ENCODE results near the gene PSMB7. TPM values are rescaled to one million over a fixed set of nuclear protein-coding genes. Genes with fewer than 3 reads are reported as not detected.

PSMB7 gene
- total and polyA plus RNA-seq, 2 donors (not counting 1 experiment from before 2014, with no cell fraction given) = 206 to 290 TPM

DNA sequence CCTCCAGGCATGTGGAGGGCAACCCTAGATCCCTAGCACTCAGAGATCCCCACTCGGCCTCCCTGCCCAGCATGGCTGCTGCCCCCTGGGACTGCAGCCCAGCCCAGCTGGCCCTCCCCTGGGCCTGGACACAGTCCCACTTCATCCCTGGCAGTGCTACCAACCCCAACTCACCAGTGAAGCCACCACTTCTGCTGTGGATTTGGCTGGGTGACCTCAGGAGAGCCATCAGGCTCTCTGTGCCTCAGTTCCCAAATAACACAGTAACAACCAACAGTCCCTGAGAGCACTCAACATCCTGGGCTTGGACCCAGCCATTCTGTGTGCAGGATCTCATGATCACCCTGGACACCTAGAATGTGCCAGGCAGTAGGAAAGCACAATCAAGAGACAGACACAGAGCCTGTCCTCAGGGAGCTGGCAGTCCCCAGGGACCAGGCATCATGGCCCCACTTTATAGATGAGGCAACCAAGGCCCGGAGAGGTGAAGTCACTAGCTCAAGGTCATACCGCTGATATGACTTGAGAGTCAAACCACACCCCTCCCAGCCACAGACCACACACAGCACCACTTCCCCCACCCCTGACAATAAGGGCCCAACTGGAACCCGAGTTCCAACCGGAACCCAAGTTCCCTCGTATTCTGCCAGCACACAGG is 4.7 kb upstream of the PSMB7 start:
- no peaks in the 10 kb centered on the region for H3K27me3 ChIP-seq (ENCODE audit: control insufficient read depth, insufficient read depth, low read length)
- no peaks in the 10 kb centered on the region for H3K4me1 ChIP-seq (ENCODE audit: control insufficient read depth, extremely low read depth, insufficient read depth, low read length)
- peak overlapping the region; percentile 62 for H2AFZ ChIP-seq (ENCODE audit: low read length)

DNA sequence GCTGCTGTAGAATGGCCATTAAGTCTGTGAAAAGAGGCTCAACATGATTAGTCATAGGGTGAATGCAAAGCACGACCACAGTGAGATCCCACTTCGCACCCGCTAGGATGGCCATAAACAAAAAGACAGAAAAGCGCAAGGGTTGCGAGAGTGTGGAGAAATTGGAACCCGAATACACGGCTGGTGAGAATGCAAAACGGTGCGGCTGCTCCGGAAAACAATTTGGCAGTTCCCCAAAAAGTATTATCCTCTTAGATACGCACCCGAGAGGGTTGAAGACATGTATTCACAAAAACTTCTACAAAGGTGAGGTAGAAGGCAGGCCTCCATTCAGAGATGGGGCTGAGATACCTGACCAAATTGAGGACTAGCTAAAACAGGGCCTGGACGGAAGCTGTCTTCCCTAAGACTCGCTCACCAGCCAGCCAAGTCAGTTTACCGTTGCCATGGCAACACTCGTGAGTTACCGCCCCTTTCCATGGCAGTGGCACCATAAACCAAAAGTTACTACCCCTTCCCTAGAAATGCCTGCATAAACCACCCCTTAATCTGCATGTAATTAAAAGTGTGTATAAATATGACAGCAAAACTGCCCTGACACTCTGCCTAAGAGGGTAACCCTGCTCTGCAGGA is 726 bp upstream of the PSMB7 start:
- peaks cover 20% of the 10 kb centered on the region for H3K79me2 ChIP-seq (ENCODE audit: control insufficient read depth, insufficient read depth, low read length)
- H2AFZ ChIP-seq (ENCODE audit: low read length) = peak overlapping the region; percentile 24
- no peak for TF ChIP-seq EZH2 (IDR thresholded peaks at IDR 0.05; ENCODE audit: low read length, missing control alignments)
- TF ChIP-seq, protein P1, sequence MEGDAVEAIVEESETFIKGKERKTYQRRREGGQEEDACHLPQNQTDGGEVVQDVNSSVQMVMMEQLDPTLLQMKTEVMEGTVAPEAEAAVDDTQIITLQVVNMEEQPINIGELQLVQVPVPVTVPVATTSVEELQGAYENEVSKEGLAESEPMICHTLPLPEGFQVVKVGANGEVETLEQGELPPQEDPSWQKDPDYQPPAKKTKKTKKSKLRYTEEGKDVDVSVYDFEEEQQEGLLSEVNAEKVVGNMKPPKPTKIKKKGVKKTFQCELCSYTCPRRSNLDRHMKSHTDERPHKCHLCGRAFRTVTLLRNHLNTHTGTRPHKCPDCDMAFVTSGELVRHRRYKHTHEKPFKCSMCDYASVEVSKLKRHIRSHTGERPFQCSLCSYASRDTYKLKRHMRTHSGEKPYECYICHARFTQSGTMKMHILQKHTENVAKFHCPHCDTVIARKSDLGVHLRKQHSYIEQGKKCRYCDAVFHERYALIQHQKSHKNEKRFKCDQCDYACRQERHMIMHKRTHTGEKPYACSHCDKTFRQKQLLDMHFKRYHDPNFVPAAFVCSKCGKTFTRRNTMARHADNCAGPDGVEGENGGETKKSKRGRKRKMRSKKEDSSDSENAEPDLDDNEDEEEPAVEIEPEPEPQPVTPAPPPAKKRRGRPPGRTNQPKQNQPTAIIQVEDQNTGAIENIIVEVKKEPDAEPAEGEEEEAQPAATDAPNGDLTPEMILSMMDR (conservative IDR thresholded peaks at IDR 0.05 in 1 of 2, IDR thresholded peaks at IDR 0.05 in 1 of 2; ENCODE audit: low read depth in 1 of 2, low read length in 2 of 2) = no peak
- H3K4me2 ChIP-seq (ENCODE audit: extremely low read depth, insufficient read depth, low read length) = no peak overlapping the region
- H3K36me3 ChIP-seq (ENCODE audit: control insufficient read depth, insufficient read depth, low read length) = no peaks in the 10 kb centered on the region
- no peak for DNase-seq (ENCODE audit: low read depth in 2 of 2)
- no peaks in the 10 kb centered on the region for H3K27me3 ChIP-seq (ENCODE audit: control insufficient read depth, insufficient read depth, low read length)
- H3K9ac ChIP-seq (ENCODE audit: insufficient read depth, low read length) = no peak overlapping the region
- H3K27ac ChIP-seq (ENCODE audit: insufficient read depth, low read length) = no peak overlapping the region
- peaks cover 18% of the 10 kb centered on the region for H3K4me1 ChIP-seq (ENCODE audit: control insufficient read depth, extremely low read depth, insufficient read depth, low read length)
- H3K4me3 ChIP-seq (replicated peaks in 1 of 4; ENCODE audit: control extremely low read depth in 1 of 4, insufficient read depth in 1 of 4, low read depth in 3 of 4, low read length in 4 of 4) = peak overlapping the region in 2 of 4 experiments; percentile 86 to 95
- no peaks in the 10 kb centered on the region for H4K20me1 ChIP-seq (ENCODE audit: control insufficient read depth, extremely low read depth, insufficient read depth, low read length)
- no peaks in the 10 kb centered on the region for H3K9me3 ChIP-seq (ENCODE audit: control insufficient read depth, insufficient read depth, low read depth, low read length)

More for the DNA sequence above, 4.7 kb upstream of the PSMB7 start:
- DNase-seq (ENCODE audit: low read depth in 2 of 2) = no peak
- H3K27ac ChIP-seq (ENCODE audit: insufficient read depth, low read length) = no peak overlapping the region
- no peak overlapping the region for H3K4me3 ChIP-seq (replicated peaks in 1 of 4; ENCODE audit: control extremely low read depth in 1 of 4, insufficient read depth in 1 of 4, low read depth in 3 of 4, low read length in 4 of 4)
- H3K79me2 ChIP-seq (ENCODE audit: control insufficient read depth, insufficient read depth, low read length) = peaks cover under 1% of the 10 kb centered on the region
- no peaks in the 10 kb centered on the region for H3K9me3 ChIP-seq (ENCODE audit: control insufficient read depth, insufficient read depth, low read depth, low read length)
- no peaks in the 10 kb centered on the region for H3K36me3 ChIP-seq (ENCODE audit: control insufficient read depth, insufficient read depth, low read length)
- no peak overlapping the region for H3K4me2 ChIP-seq (ENCODE audit: extremely low read depth, insufficient read depth, low read length)
- TF ChIP-seq EZH2 (IDR thresholded peaks at IDR 0.05; ENCODE audit: low read length, missing control alignments) = no peak
- TF ChIP-seq, protein P1 (conservative IDR thresholded peaks at IDR 0.05 in 1 of 2, IDR thresholded peaks at IDR 0.05 in 1 of 2; ENCODE audit: low read depth in 1 of 2, low read length in 2 of 2) = no peak
- H3K9ac ChIP-seq (ENCODE audit: insufficient read depth, low read length) = no peak overlapping the region
- H4K20me1 ChIP-seq (ENCODE audit: control insufficient read depth, extremely low read depth, insufficient read depth, low read length) = no peaks in the 10 kb centered on the region

DNA sequence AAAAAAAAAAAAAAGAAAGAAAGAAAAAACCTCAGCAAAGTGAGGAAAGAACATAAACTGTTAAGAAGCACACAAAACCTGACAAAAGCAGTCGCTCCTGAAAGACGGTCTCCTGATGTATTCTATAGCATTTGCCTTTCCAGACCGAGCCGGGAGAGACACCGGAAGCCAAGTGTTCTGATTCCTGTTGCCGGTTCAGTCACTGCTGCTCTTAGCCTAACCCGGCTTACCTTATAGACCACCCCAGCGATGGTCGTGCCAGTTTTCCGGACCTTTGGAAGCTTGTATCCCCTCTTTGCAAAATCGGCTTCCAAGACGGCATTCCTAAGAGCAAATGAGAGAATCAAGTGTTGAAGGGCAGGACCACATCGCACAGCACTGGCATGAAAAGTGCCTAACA is 630 bp downstream of the PSMB7 start:
- H3K9ac ChIP-seq (ENCODE audit: insufficient read depth, low read length) = peak overlapping the region; percentile 54
- no peak for DNase-seq (ENCODE audit: low read depth in 2 of 2)
- H3K79me2 ChIP-seq (ENCODE audit: control insufficient read depth, insufficient read depth, low read length) = peaks cover 31% of the 10 kb centered on the region
- peaks cover 21% of the 10 kb centered on the region for H3K4me1 ChIP-seq (ENCODE audit: control insufficient read depth, extremely low read depth, insufficient read depth, low read length)
- H2AFZ ChIP-seq (ENCODE audit: low read length) = no peak overlapping the region
- H3K4me3 ChIP-seq (replicated peaks in 1 of 4; ENCODE audit: control extremely low read depth in 1 of 4, insufficient read depth in 1 of 4, low read depth in 3 of 4, low read length in 4 of 4) = peak overlapping the region; percentile 57 to 95 (median 88)
- H3K4me2 ChIP-seq (ENCODE audit: extremely low read depth, insufficient read depth, low read length) = peak overlapping the region; percentile 97
- peaks cover 2% of the 10 kb centered on the region for H3K36me3 ChIP-seq (ENCODE audit: control insufficient read depth, insufficient read depth, low read length)
- peak overlapping the region; percentile 83 for H3K27ac ChIP-seq (ENCODE audit: insufficient read depth, low read length)
- TF ChIP-seq, protein P1 (conservative IDR thresholded peaks at IDR 0.05 in 1 of 2, IDR thresholded peaks at IDR 0.05 in 1 of 2; ENCODE audit: low read depth in 1 of 2, low read length in 2 of 2) = no peak
- TF ChIP-seq EZH2 (IDR thresholded peaks at IDR 0.05; ENCODE audit: low read length, missing control alignments) = no peak
- H3K9me3 ChIP-seq (ENCODE audit: control insufficient read depth, insufficient read depth, low read depth, low read length) = no peaks in the 10 kb centered on the region
- no peaks in the 10 kb centered on the region for H4K20me1 ChIP-seq (ENCODE audit: control insufficient read depth, extremely low read depth, insufficient read depth, low read length)
- H3K27me3 ChIP-seq (ENCODE audit: control insufficient read depth, insufficient read depth, low read length) = no peaks in the 10 kb centered on the region
